ENCODE data around the gene EAF1. TPM values are rescaled to one million over a fixed set of nuclear protein-coding genes. Genes with fewer than 3 reads are reported as not detected.
"Not testable (repeated sequence)": the region's sequence is repeated elsewhere in the genome, so short reads cannot be mapped to it uniquely, and the experiment has no call there.

EAF1 gene
- total and polyA plus RNA-seq, 2 experiments from 2014 or later: 7.2 to 16.9 TPM

DNA sequence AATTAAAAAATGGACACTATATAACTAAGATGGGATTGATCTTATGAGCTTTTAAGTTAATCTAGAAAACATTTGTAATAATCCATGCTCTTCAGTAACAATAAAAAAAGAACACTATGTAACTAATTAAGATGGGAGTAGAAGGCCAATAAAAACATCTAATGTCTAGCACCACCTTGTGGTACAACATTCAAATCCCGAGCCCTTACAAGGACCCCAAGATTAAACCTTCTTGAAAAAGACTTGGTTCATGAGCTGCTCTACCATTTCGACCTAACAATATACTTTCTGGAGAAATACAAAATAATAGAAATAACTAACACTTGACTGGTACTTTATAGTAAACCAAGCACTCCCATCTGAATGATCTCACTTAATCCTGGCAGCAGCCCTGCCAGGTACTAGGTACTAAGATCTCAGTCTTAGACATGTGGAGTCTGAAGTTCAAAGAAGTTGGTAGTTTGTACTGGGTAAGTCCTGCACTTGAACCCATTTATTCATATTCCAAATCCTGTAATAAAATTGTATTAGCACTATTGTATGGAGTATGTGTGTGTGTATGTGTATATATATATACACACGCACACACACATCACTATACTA lies 21.8 kb upstream of the EAF1 start:
- H3F3A ChIP-seq (ENCODE audit: insufficient read depth): no peaks in the 10 kb centered on the region
- peak; percentile 77 for DNase-seq
- TF ChIP-seq EZH2 (IDR thresholded peaks at IDR 0.05; ENCODE audit: insufficient read depth, poor library complexity, severe bottlenecking): no peak
- no peak for TF ChIP-seq EZH2phosphoT487 (IDR thresholded peaks at IDR 0.05; ENCODE audit: insufficient read depth, low read depth)
- no peaks in the 10 kb centered on the region for H3K79me2 ChIP-seq (ENCODE audit: insufficient read depth)
- H3K27me3 ChIP-seq (replicated peaks; ENCODE audit: insufficient read depth): no peaks in the 10 kb centered on the region
- no peak overlapping the region for H3K4me2 ChIP-seq (ENCODE audit: unreplicated experiment)
- H3K9me3 ChIP-seq (ENCODE audit: low read depth): no peaks in the 10 kb centered on the region
- H3K4me1 ChIP-seq (ENCODE audit: insufficient read depth): no peaks in the 10 kb centered on the region
- in situ Hi-C loops (cut with MboI): no loop called here
- H3K9ac ChIP-seq: no peak overlapping the region
- H4K20me1 ChIP-seq (ENCODE audit: insufficient read depth): no peaks in the 10 kb centered on the region
- H3K36me3 ChIP-seq (ENCODE audit: low read depth): no peaks in the 10 kb centered on the region
- 35 to 36% methylated on average over 3 of the region's 3 CpGs for WGBS, 2 experiments (ENCODE audit: low coverage in 1 of 2, low lambda C conversion rate in 2 of 2, missing lambda C conversion rate in 2 of 2)
- no peaks in the 10 kb centered on the region for H3K9me2 ChIP-seq (ENCODE audit: insufficient read depth)
- no peak overlapping the region for H3K27ac ChIP-seq
- H2AFZ ChIP-seq: no peak overlapping the region
- H3K4me3 ChIP-seq: no peak overlapping the region

DNA sequence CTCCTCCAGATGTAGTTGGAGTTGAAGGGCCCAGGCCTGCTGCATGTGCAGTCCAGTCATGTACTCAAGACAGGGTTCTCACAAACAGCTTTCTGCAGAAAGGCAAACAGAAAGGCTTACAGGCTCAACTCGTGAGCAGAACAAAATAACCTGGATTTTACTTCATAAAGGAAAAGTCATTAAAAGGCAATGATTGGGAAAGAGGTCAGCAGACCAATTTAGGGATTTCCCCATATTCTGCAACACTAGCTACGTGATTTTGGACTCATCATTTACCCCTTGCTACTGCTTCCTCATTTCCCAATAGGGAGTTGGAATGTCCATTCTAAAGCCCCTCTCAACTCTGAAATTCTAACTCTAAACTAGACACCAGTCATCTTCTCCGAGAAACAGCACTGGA lies 18.2 kb upstream of the EAF1 start:
- no peaks in the 10 kb centered on the region for H3K9me3 ChIP-seq (ENCODE audit: low read depth)
- DNase-seq: no peak
- no peaks in the 10 kb centered on the region for H3K79me2 ChIP-seq (ENCODE audit: insufficient read depth)
- no peak overlapping the region for H3K27ac ChIP-seq
- H3K27me3 ChIP-seq (replicated peaks; ENCODE audit: insufficient read depth): no peaks in the 10 kb centered on the region
- H3K9ac ChIP-seq: no peak overlapping the region
- in situ Hi-C loops (cut with MboI): no loop called here
- H3F3A ChIP-seq (ENCODE audit: insufficient read depth): no peaks in the 10 kb centered on the region
- no peaks in the 10 kb centered on the region for H3K4me1 ChIP-seq (ENCODE audit: insufficient read depth)
- H4K20me1 ChIP-seq (ENCODE audit: insufficient read depth): no peaks in the 10 kb centered on the region
- no peaks in the 10 kb centered on the region for H3K9me2 ChIP-seq (ENCODE audit: insufficient read depth)
- no peak overlapping the region for H2AFZ ChIP-seq
- H3K36me3 ChIP-seq (ENCODE audit: low read depth): peaks cover 7% of the 10 kb centered on the region; the same call in 1 of the 2 replicates
- H3K4me2 ChIP-seq (ENCODE audit: unreplicated experiment): no peak overlapping the region
- whole genome bisulfite sequencing, 2 experiments (ENCODE audit: low coverage in 1 of 2, low lambda C conversion rate in 2 of 2, missing lambda C conversion rate in 2 of 2): 62 to 66% methylated on average over 3 of the region's 3 CpGs
- no peak overlapping the region for H3K4me3 ChIP-seq
- TF ChIP-seq EZH2phosphoT487 (IDR thresholded peaks at IDR 0.05; ENCODE audit: insufficient read depth, low read depth): no peak
- no peak for TF ChIP-seq EZH2 (IDR thresholded peaks at IDR 0.05; ENCODE audit: insufficient read depth, poor library complexity, severe bottlenecking)

DNA sequence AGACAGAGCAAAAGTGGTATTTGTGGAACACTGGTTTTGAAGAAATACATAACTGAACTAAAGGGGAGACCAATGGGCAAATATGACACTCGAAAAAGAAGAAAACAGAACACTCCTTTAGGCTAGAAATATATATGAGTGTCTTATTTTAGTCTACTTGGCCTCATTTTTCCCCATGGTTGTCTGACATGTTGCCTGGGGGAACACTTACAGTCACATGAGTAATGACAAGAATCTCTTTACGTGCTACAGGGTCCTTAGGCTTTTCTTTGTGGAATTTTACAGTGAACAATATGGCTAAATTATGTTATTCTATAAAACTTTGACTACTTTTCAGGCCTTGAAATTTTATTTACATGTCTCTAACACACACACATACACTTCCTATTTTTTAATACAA lies 17.6 kb upstream of the EAF1 start:
- in situ Hi-C loops (cut with MboI): loop anchor here (10.0 kb wide), 1 partner anchor 295 kb away; no protein-coding TSS in a partner anchor
- Histone ChIP-seq H3K9me2 (ENCODE audit: insufficient read depth) (no peaks in the 10 kb centered on the region), H3F3A (ENCODE audit: insufficient read depth) (no peaks in the 10 kb centered on the region), H2AFZ (no peak overlapping the region), H3K27me3 (replicated peaks; ENCODE audit: insufficient read depth) (no peaks in the 10 kb centered on the region), H3K4me3 (no peak overlapping the region), H3K4me2 (ENCODE audit: unreplicated experiment) (no peak overlapping the region), H3K36me3 (ENCODE audit: low read depth) (peaks cover 7% of the 10 kb centered on the region; the same call in 1 of the 2 replicates), H3K9ac (no peak overlapping the region), H3K9me3 (ENCODE audit: low read depth) (no peaks in the 10 kb centered on the region), H4K20me1 (ENCODE audit: insufficient read depth) (no peaks in the 10 kb centered on the region), H3K4me1 (ENCODE audit: insufficient read depth) (no peaks in the 10 kb centered on the region), H3K27ac (no peak overlapping the region), H3K79me2 (ENCODE audit: insufficient read depth) (no peaks in the 10 kb centered on the region)
- no peak for DNase-seq
- no peak for TF ChIP-seq EZH2 (IDR thresholded peaks at IDR 0.05; ENCODE audit: insufficient read depth, poor library complexity, severe bottlenecking)
- no peak for TF ChIP-seq EZH2phosphoT487 (IDR thresholded peaks at IDR 0.05; ENCODE audit: insufficient read depth, low read depth)
- WGBS, 2 experiments (ENCODE audit: low coverage in 1 of 2, low lambda C conversion rate in 2 of 2, missing lambda C conversion rate in 2 of 2): 74 to 77% methylated on average over 2 of the region's 2 CpGs

DNA sequence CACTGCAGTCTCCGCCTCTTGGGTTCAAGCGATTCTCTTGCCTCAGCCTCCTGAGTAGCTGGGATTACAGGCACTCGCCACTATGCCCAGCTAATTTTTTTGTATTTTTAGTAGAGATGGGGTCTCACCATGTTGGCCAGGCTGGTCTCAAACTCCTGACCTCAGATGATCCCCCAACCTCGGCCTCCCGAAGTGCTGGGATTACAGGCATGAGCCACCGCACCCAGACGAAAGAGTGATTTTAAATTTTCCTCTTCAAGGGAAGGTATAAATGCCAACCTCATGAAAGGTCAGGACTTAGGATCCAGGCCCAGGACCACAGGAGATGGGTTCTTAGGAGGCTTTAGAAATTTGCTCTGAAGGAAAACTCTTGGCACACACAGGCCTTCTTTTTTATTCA lies 16.4 kb upstream of the EAF1 start:
- not testable (repeated sequence) for H3K4me2 ChIP-seq (ENCODE audit: unreplicated experiment); H3K9ac ChIP-seq; H3K27me3 ChIP-seq (replicated peaks; ENCODE audit: insufficient read depth); H3K27ac ChIP-seq; H3F3A ChIP-seq (ENCODE audit: insufficient read depth); H4K20me1 ChIP-seq (ENCODE audit: insufficient read depth); H3K9me2 ChIP-seq (ENCODE audit: insufficient read depth); DNase-seq; H2AFZ ChIP-seq; H3K79me2 ChIP-seq (ENCODE audit: insufficient read depth); H3K9me3 ChIP-seq (ENCODE audit: low read depth); H3K4me3 ChIP-seq; H3K4me1 ChIP-seq (ENCODE audit: insufficient read depth)
- 93 to 99% methylated on average over 7 of the region's 7 CpGs for WGBS, 2 experiments (ENCODE audit: low coverage in 1 of 2, low lambda C conversion rate in 2 of 2, missing lambda C conversion rate in 2 of 2)
- in situ Hi-C loops (cut with MboI): loop anchor here (10.0 kb wide), 1 partner anchor 296 kb away; no protein-coding TSS in a partner anchor
- H3K36me3 ChIP-seq (ENCODE audit: low read depth): peaks cover 15% of the 10 kb centered on the region; the same call in 1 of the 2 replicates

Data from GM23248 (cell line).